ENCODE results near the gene PTPRR.

PTPRR gene

GRCh38 chr12:70756791-70757190, 163.7 kb downstream of the PTPRR start:
- H3K4me1 ChIP-seq (ENCODE audit: insufficient read depth, low read length), result peaks cover 23% of the 10 kb centered on the region; the same call in 1 of the 2 replicates
- no peaks in the 10 kb centered on the region for H3K27me3 ChIP-seq (ENCODE audit: insufficient read depth, low read length)
- no peaks in the 10 kb centered on the region for H3K36me3 ChIP-seq (ENCODE audit: insufficient read depth, low read depth, low read length)
- H3K9ac ChIP-seq (ENCODE audit: low read depth, low read length), result no peak overlapping the region
- H3K4me3 ChIP-seq (ENCODE audit: low read length), result no peak overlapping the region
- H3K27ac ChIP-seq (ENCODE audit: low read length), result no peak overlapping the region
- H3K9me3 ChIP-seq (ENCODE audit: insufficient read depth, low read depth, low read length), result no peaks in the 10 kb centered on the region

- Histone ChIP-seq H3K9me3 (ENCODE audit: insufficient read depth, low read depth, low read length) (no peaks in the 10 kb centered on the region), H3K9ac (ENCODE audit: low read depth, low read length) (no peak overlapping the region), H3K36me3 (ENCODE audit: insufficient read depth, low read depth, low read length) (no peaks in the 10 kb centered on the region), H3K27me3 (ENCODE audit: insufficient read depth, low read length) (no peaks in the 10 kb centered on the region), H3K4me3 (ENCODE audit: low read length) (no peak overlapping the region), H3K4me1 (ENCODE audit: insufficient read depth, low read length) (peaks cover 23% of the 10 kb centered on the region; the same call in 1 of the 2 replicates), H3K27ac (ENCODE audit: low read length) (no peak overlapping the region)
Observed at GRCh38 chr12:70756118-70756517, 164.4 kb downstream of the PTPRR start.

- Histone ChIP-seq H3K4me1 (ENCODE audit: insufficient read depth, low read length) (peaks cover 23% of the 10 kb centered on the region; the same call in 1 of the 2 replicates), H3K27me3 (ENCODE audit: insufficient read depth, low read length) (no peaks in the 10 kb centered on the region), H3K9ac (ENCODE audit: low read depth, low read length) (no peak overlapping the region), H3K9me3 (ENCODE audit: insufficient read depth, low read depth, low read length) (no peaks in the 10 kb centered on the region), H3K27ac (ENCODE audit: low read length) (no peak overlapping the region), H3K4me3 (ENCODE audit: low read length) (no peak overlapping the region), H3K36me3 (ENCODE audit: insufficient read depth, low read depth, low read length) (no peaks in the 10 kb centered on the region)
Observed at GRCh38 chr12:70754330-70754741, 166.2 kb downstream of the PTPRR start.

GRCh38 chr12:70752327-70752726, 168.2 kb downstream of the PTPRR start:
- Histone ChIP-seq H3K36me3 (ENCODE audit: insufficient read depth, low read depth, low read length) (no peaks in the 10 kb centered on the region), H3K9ac (ENCODE audit: low read depth, low read length) (no peak overlapping the region), H3K4me3 (ENCODE audit: low read length) (no peak overlapping the region), H3K9me3 (ENCODE audit: insufficient read depth, low read depth, low read length) (no peaks in the 10 kb centered on the region), H3K27me3 (ENCODE audit: insufficient read depth, low read length) (no peaks in the 10 kb centered on the region), H3K4me1 (ENCODE audit: insufficient read depth, low read length) (peaks cover 9% of the 10 kb centered on the region; the same call in 1 of the 2 replicates), H3K27ac (ENCODE audit: low read length) (no peak overlapping the region)

- Histone ChIP-seq H3K36me3 (ENCODE audit: insufficient read depth, low read depth, low read length) (no peaks in the 10 kb centered on the region), H3K9ac (ENCODE audit: low read depth, low read length) (no peak overlapping the region), H3K27me3 (ENCODE audit: insufficient read depth, low read length) (no peaks in the 10 kb centered on the region), H3K4me3 (ENCODE audit: low read length) (no peak overlapping the region), H3K27ac (ENCODE audit: low read length) (no peak overlapping the region), H3K9me3 (ENCODE audit: insufficient read depth, low read depth, low read length) (no peaks in the 10 kb centered on the region), H3K4me1 (ENCODE audit: insufficient read depth, low read length) (peaks cover 3% of the 10 kb centered on the region; the same call in 1 of the 2 replicates)
Observed at GRCh38 chr12:70749931-70750330, 170.6 kb downstream of the PTPRR start.

- Histone ChIP-seq H3K27me3 (ENCODE audit: insufficient read depth, low read length) (no peaks in the 10 kb centered on the region), H3K9ac (ENCODE audit: low read depth, low read length) (no peak overlapping the region), H3K4me3 (ENCODE audit: low read length) (no peak overlapping the region), H3K4me1 (ENCODE audit: insufficient read depth, low read length) (no peaks in the 10 kb centered on the region), H3K36me3 (ENCODE audit: insufficient read depth, low read depth, low read length) (no peaks in the 10 kb centered on the region), H3K9me3 (ENCODE audit: insufficient read depth, low read depth, low read length) (no peaks in the 10 kb centered on the region), H3K27ac (ENCODE audit: low read length) (no peak overlapping the region)
Observed at GRCh38 chr12:70748809-70749208, 171.7 kb downstream of the PTPRR start.

GRCh38 chr12:70747445-70748260, 172.9 kb downstream of the PTPRR start:
- Histone ChIP-seq H3K4me3 (ENCODE audit: low read length) (no peak overlapping the region), H3K27me3 (ENCODE audit: insufficient read depth, low read length) (no peaks in the 10 kb centered on the region), H3K4me1 (ENCODE audit: insufficient read depth, low read length) (no peaks in the 10 kb centered on the region), H3K27ac (ENCODE audit: low read length) (no peak overlapping the region), H3K36me3 (ENCODE audit: insufficient read depth, low read depth, low read length) (no peaks in the 10 kb centered on the region), H3K9ac (ENCODE audit: low read depth, low read length) (no peak overlapping the region), H3K9me3 (ENCODE audit: insufficient read depth, low read depth, low read length) (no peaks in the 10 kb centered on the region)

GRCh38 chr12:70745048-70745447, 175.5 kb downstream of the PTPRR start:
- Histone ChIP-seq H3K4me3 (ENCODE audit: low read length) (no peak overlapping the region), H3K4me1 (ENCODE audit: insufficient read depth, low read length) (no peaks in the 10 kb centered on the region), H3K36me3 (ENCODE audit: insufficient read depth, low read depth, low read length) (no peaks in the 10 kb centered on the region), H3K27ac (ENCODE audit: low read length) (no peak overlapping the region), H3K9ac (ENCODE audit: low read depth, low read length) (no peak overlapping the region), H3K27me3 (ENCODE audit: insufficient read depth, low read length) (no peaks in the 10 kb centered on the region), H3K9me3 (ENCODE audit: insufficient read depth, low read depth, low read length) (no peaks in the 10 kb centered on the region)

GRCh38 chr12:70744178-70744577, 176.4 kb downstream of the PTPRR start:
- Histone ChIP-seq H3K4me3 (ENCODE audit: low read length) (no peak overlapping the region), H3K9me3 (ENCODE audit: insufficient read depth, low read depth, low read length) (no peaks in the 10 kb centered on the region), H3K36me3 (ENCODE audit: insufficient read depth, low read depth, low read length) (no peaks in the 10 kb centered on the region), H3K4me1 (ENCODE audit: insufficient read depth, low read length) (no peaks in the 10 kb centered on the region), H3K27ac (ENCODE audit: low read length) (no peak overlapping the region), H3K9ac (ENCODE audit: low read depth, low read length) (no peak overlapping the region), H3K27me3 (ENCODE audit: insufficient read depth, low read length) (no peaks in the 10 kb centered on the region)

GRCh38 chr12:70741256-70741655, 179.3 kb downstream of the PTPRR start:
- Histone ChIP-seq H3K27ac (ENCODE audit: low read length) (no peak overlapping the region), H3K27me3 (ENCODE audit: insufficient read depth, low read length) (no peaks in the 10 kb centered on the region), H3K4me1 (ENCODE audit: insufficient read depth, low read length) (no peaks in the 10 kb centered on the region), H3K9ac (ENCODE audit: low read depth, low read length) (no peak overlapping the region), H3K4me3 (ENCODE audit: low read length) (no peak overlapping the region), H3K9me3 (ENCODE audit: insufficient read depth, low read depth, low read length) (no peaks in the 10 kb centered on the region), H3K36me3 (ENCODE audit: insufficient read depth, low read depth, low read length) (no peaks in the 10 kb centered on the region)

GRCh38 chr12:70739756-70740155, 180.8 kb downstream of the PTPRR start:
- H3K27ac ChIP-seq (ENCODE audit: low read length), result no peak overlapping the region
- no peaks in the 10 kb centered on the region for H3K36me3 ChIP-seq (ENCODE audit: insufficient read depth, low read depth, low read length)
- H3K9me3 ChIP-seq (ENCODE audit: insufficient read depth, low read depth, low read length), result no peaks in the 10 kb centered on the region
- no peak overlapping the region for H3K9ac ChIP-seq (ENCODE audit: low read depth, low read length)
- no peaks in the 10 kb centered on the region for H3K4me1 ChIP-seq (ENCODE audit: insufficient read depth, low read length)
- H3K27me3 ChIP-seq (ENCODE audit: insufficient read depth, low read length), result no peaks in the 10 kb centered on the region
- H3K4me3 ChIP-seq (ENCODE audit: low read length), result no peak overlapping the region

GRCh38 chr12:70736351-70737133, 184.0 kb downstream of the PTPRR start:
- H3K4me3 ChIP-seq (ENCODE audit: low read length), result no peak overlapping the region
- H3K27ac ChIP-seq (ENCODE audit: low read length), result no peak overlapping the region
- H3K36me3 ChIP-seq (ENCODE audit: insufficient read depth, low read depth, low read length), result no peaks in the 10 kb centered on the region
- H3K27me3 ChIP-seq (ENCODE audit: insufficient read depth, low read length), result no peaks in the 10 kb centered on the region
- no peaks in the 10 kb centered on the region for H3K9me3 ChIP-seq (ENCODE audit: insufficient read depth, low read depth, low read length)
- H3K4me1 ChIP-seq (ENCODE audit: insufficient read depth, low read length), result no peaks in the 10 kb centered on the region
- no peak overlapping the region for H3K9ac ChIP-seq (ENCODE audit: low read depth, low read length)
